ENCODE measurements around the gene SLC44A2. TPM values are rescaled to one million over a fixed set of nuclear protein-coding genes. Genes with fewer than 3 reads are reported as not detected.

SLC44A2 gene
- total RNA-seq, 1 experiment from 2014 or later = 31.5 TPM

Other genes starting within 250 kb of the SLC44A2 start
- 104 TPM for gene TYK2, start 245.0 kb upstream of the SLC44A2 start, total RNA-seq (2021; ENCODE audit: unreplicated experiment)
- 162 TPM for gene CDC37, start 222.0 kb upstream of the SLC44A2 start, total RNA-seq (2021; ENCODE audit: unreplicated experiment)
- gene PDE4A, start 205.0 kb upstream of the SLC44A2 start, total RNA-seq (2021; ENCODE audit: unreplicated experiment) = 25.8 TPM
- gene KEAP1, start 122.2 kb upstream of the SLC44A2 start, total RNA-seq (2021; ENCODE audit: unreplicated experiment) = 102 TPM
- gene S1PR5, start 108.1 kb upstream of the SLC44A2 start, total RNA-seq (2021; ENCODE audit: unreplicated experiment) = 3.4 TPM
- 28.0 TPM for gene ATG4D, start 81.6 kb upstream of the SLC44A2 start, total RNA-seq (2021; ENCODE audit: unreplicated experiment)
- 34.5 TPM for gene KRI1, start 59.5 kb upstream of the SLC44A2 start, total RNA-seq (2021; ENCODE audit: unreplicated experiment)
- gene CDKN2D, start 56.6 kb upstream of the SLC44A2 start, total RNA-seq (2021; ENCODE audit: unreplicated experiment) = 7.3 TPM
- 10.1 TPM for gene AP1M2, start 38.2 kb upstream of the SLC44A2 start, total RNA-seq (2021; ENCODE audit: unreplicated experiment)
- 365 TPM for gene ILF3, start 28.8 kb downstream of the SLC44A2 start, total RNA-seq (2021; ENCODE audit: unreplicated experiment)
- gene QTRT1, start 75.9 kb downstream of the SLC44A2 start, total RNA-seq (2021; ENCODE audit: unreplicated experiment) = 69.9 TPM
- gene DNM2, start 92.5 kb downstream of the SLC44A2 start, total RNA-seq (2021; ENCODE audit: unreplicated experiment) = 125 TPM
- 30.3 TPM for gene TMED1, start 210.7 kb downstream of the SLC44A2 start, total RNA-seq (2021; ENCODE audit: unreplicated experiment)
- gene C19orf38, start 222.9 kb downstream of the SLC44A2 start, total RNA-seq (2021; ENCODE audit: unreplicated experiment) = not detected
- 44.9 TPM for gene CARM1, start 246.0 kb downstream of the SLC44A2 start, total RNA-seq (2021; ENCODE audit: unreplicated experiment)